ENCODE data around the gene ZNF439.
"Not testable (repeated sequence)": the region's sequence is repeated elsewhere in the genome, so short reads cannot be mapped to it uniquely, and the experiment has no call there.

ZNF439 gene

DNA sequence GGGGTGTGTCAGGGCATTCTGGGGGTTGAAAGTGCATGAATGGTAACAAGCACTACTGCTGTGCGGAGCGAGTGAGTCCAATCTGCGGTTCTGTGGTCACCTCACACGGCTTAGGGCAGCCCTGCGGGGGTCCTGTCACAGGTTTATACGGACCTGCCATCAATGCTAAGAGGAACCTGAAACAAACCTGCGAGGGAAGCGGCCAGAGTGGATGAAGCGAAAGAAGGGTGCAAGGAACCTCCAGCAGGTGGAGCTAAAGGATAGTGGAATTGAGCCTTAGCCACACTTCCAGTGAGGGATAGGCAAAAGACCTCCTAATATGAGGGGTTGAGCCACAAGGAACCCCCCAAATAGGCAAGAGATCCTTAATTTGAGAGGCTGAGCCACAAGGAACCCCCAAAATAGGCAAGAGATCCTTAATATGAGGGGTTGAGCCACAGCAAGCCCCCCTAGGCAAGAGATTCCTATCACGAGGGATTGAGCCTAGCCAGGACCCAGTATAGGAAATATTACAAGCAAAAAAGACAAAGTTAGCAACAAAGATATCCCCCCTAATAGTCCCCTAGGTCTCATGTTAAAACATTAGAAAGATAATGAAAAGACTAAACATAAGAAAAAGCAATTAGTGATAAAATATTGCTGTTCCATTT is 32.8 kb downstream of the ZNF439 start:
- TF ChIP-seq JUND (IDR thresholded peaks at IDR 0.05; ENCODE audit: low read depth) = no peak
- peak; percentile 52 to 79 for DNase-seq (ENCODE audit: low read depth in 1 of 2, low spot score in 1 of 2)
- in situ Hi-C loops (cut with HindIII; ENCODE audit: low pct_unique_long_range_greater_than_20kb, low sequenced_read_pairs) = no loop called here

DNA sequence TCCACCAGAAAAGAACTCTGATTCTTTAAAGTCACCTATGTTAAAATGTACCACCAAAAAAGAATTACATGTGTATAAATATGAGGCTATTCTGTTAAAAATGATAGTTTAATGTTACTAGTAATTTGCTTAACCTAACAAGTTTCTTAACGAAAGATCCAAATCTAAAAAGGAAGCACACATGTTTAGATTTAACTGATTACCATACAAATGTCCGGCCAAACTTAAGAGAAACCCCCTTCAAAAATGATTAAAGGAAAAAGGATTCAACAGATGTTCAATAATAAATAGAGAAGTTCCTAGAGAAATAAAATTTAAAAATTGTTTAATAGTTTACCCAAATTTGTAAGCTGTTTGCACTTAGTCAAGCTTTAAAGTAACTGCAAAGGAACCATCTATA is 34.1 kb downstream of the ZNF439 start:
- no peak for DNase-seq (ENCODE audit: low read depth in 1 of 2, low spot score in 1 of 2)
- TF ChIP-seq JUND (IDR thresholded peaks at IDR 0.05; ENCODE audit: low read depth) = no peak
- in situ Hi-C loops (cut with HindIII; ENCODE audit: low pct_unique_long_range_greater_than_20kb, low sequenced_read_pairs) = no loop called here

DNA sequence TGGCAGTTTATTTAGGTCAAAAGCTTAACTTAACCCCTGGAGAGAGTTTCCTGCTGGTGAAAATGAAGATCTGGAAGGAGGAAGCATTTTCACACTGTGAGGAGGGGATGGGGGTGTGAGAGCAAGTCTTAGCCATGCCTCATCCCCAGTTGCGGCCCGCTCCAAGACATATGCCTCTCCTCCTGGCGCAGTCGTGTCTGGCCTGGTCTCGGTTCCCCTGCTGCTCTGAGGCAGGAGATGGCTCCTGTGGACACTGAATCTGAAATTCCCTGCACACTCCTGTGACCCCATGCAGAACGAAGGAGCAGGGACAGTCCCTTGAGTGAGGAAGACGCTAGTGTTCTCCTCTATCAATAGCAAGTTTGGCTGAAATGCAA is 38.7 kb downstream of the ZNF439 start:
- TF ChIP-seq JUND (IDR thresholded peaks at IDR 0.05; ENCODE audit: low read depth) = no peak
- DNase-seq (ENCODE audit: low read depth in 1 of 2, low spot score in 1 of 2) = no peak
- in situ Hi-C loops (cut with HindIII; ENCODE audit: low pct_unique_long_range_greater_than_20kb, low sequenced_read_pairs) = no loop called here

DNA sequence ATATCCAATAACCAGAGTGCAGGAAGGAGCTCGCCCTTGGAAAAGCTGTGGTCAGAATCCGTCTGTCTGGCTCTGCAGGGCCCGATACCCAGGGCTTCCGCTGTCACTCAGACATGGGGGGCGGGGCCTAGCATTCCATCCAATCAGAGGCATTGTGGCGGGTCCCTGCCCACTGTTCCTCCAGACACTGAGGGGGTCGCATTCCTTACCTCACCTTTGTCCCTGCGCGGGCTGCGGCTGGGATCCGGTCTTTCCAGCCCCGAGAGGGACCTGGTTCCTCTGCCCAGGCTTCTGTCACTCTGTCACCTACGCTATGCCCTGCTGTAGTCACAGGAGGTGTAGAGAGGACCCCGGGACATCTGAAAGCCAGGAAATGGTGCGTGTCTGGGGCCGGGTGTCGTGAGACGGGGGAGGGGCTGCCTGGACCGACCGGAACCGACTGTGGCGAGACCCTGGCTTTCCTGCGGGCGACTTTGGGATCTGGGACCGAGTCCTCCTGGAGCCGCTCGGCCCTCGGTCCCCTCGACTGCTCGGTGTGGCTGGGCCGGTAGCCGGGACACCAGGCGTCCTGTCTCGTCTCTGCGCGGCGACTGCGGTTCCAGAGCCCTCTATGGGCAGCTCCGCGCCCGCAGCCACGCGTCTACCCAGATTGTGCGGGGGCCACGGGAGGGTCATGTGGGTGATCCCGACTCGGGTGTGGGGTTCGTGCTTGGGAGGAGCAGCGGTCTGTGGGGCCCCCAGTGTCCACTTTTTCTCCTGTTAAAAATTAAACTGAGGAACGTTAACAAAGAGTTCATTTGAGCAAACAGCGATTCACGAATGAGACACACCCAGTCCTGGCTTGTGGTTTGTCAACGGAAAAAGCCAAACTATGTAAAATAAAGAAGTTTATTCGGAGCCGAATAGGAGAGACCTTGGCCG is 39.3 kb downstream of the ZNF439 start, which contains the start of gene ZNF69:
Gene ZNF69, plus strand, starts transcription at position 172 of the 921 bp plus-strand sequence. Its CDS starts 142 bp downstream, at position 314.
- TF ChIP-seq JUND (IDR thresholded peaks at IDR 0.05; ENCODE audit: low read depth) = no peak
- in situ Hi-C loops (cut with HindIII; ENCODE audit: low pct_unique_long_range_greater_than_20kb, low sequenced_read_pairs) = no loop called here
- peak; percentile 66 to 94 for DNase-seq (ENCODE audit: low read depth in 1 of 2, low spot score in 1 of 2)

DNA sequence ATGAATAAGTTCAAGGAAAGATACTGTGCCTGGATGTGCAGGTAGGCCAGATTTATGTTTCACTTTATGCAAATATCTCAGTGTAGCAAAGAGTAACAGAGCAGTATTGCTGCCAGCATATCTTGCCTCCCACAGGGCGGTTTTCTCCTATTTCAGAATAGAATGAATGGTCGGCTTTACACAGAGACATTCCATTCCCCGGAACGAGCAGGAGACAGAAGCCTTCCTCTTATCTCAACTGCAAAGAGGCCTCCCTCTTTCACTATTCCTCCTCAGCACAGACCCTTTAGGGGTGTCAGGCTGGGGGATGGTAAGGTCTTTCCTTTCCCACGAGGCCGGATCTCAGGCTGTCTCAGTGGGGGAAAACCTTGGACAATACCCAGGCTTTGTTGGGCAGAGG is 41.4 kb downstream of the ZNF439 start:
- in situ Hi-C loops (cut with HindIII; ENCODE audit: low pct_unique_long_range_greater_than_20kb, low sequenced_read_pairs); DNase-seq (ENCODE audit: low read depth in 1 of 2, low spot score in 1 of 2): not testable (repeated sequence)

DNA sequence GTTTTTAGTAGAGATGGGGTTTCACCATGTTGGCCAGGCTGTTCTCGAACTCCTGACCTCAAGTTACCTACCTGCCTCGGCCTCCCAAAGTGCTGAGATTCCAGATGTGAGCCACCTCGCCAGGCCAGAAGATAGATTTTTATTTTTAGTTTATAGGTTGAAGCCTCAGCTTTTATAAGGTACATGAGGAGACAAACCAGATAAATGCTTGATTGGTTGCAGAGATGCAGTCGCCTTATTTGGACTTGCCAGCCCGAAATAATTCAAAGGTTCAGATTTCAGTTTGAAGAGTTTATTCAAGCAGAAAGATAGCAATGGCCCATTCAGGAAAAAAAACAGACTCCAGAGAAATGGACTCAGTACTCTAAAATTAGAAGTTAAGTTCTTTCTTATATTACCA is 42.1 kb downstream of the ZNF439 start:
- TF ChIP-seq JUND (IDR thresholded peaks at IDR 0.05; ENCODE audit: low read depth) = no peak
- DNase-seq (ENCODE audit: low read depth in 1 of 2, low spot score in 1 of 2) = no peak
- in situ Hi-C loops (cut with HindIII; ENCODE audit: low pct_unique_long_range_greater_than_20kb, low sequenced_read_pairs) = no loop called here

DNA sequence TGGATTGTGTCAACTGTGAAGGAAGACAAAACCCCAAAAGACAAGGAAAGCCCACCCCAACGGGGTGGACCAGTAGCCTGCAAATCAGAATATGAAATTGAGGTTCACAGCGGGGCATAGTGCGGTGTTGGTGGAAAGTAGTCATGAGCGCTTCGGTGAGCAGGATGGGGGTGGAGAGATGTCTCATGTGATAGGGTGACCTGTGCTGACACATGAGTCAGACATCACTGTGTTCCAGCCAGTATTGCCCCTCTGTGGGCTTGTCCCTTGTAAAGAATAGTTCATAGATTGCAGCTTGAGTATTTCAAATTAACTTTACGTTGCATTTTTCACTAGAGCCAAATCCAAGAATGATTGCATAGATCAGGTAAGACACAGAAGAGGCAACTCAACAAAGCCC is 46.3 kb downstream of the ZNF439 start:
- no peak for TF ChIP-seq JUND (IDR thresholded peaks at IDR 0.05; ENCODE audit: low read depth)
- in situ Hi-C loops (cut with HindIII; ENCODE audit: low pct_unique_long_range_greater_than_20kb, low sequenced_read_pairs) = no loop called here
- DNase-seq (ENCODE audit: low read depth in 1 of 2, low spot score in 1 of 2) = no peak

DNA sequence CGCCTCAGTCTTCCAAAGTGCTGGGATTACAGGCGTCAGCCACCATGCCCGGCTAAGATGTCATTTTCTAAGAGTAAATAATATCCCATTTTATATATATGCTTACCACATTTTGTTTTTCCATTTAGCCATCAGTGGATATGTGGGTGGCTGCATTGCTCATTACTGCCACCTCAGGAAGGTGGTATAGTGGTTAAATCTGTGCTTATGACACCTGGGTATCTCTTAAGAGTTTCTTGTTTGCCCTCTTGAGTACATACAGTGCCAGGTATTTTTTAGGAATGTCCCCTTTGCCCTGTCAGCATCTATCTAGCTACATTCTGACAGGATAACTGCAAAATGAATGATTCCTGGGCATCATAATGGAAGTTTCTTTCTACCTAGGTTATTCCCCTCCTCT is 53.7 kb downstream of the ZNF439 start:
- in situ Hi-C loops (cut with HindIII; ENCODE audit: low pct_unique_long_range_greater_than_20kb, low sequenced_read_pairs) = no loop called here
- TF ChIP-seq JUND (IDR thresholded peaks at IDR 0.05; ENCODE audit: low read depth) = no peak
- no peak for DNase-seq (ENCODE audit: low read depth in 1 of 2, low spot score in 1 of 2)

DNA sequence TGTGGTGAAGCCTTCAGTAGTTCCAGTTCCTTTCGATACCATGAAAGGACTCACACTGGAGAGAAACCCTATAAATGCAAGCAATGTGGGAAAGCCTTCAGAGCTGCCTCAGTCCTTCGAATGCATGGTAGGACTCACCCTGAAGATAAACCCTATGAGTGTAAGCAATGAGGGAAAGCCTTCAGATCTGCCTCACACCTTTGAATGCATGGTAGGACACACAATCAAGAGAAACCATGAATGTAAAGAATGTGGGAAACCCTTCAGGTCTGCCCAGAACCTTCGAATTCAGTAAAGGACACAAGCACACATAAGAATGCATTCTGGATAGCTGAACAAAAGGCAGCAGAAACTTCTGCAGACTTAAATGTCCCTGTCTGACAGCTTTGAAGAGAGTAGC is 57.4 kb downstream of the ZNF439 start:
- in situ Hi-C loops (cut with HindIII; ENCODE audit: low pct_unique_long_range_greater_than_20kb, low sequenced_read_pairs) = no loop called here
- no peak for DNase-seq (ENCODE audit: low read depth in 1 of 2, low spot score in 1 of 2)
- no peak for TF ChIP-seq JUND (IDR thresholded peaks at IDR 0.05; ENCODE audit: low read depth)

DNA sequence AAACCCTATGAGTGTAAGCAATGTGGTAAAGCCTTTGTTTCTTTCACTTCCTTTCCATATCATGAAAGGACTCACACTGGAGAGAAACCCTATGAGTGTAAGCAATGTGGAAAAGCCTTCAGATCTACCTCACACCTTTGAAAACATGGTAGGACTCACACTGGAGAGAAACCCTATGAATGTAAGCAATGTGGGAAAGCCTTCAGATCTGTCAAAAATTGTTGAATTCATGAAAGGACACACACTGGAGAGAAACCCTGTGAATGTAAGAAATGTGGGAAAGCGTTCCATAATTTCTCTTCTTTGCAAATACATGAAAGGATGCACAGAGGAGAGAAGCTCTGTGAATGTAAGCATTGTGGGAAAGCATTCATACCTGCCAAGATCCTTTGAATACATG is 63.4 kb downstream of the ZNF439 start:
- DNase-seq (ENCODE audit: low read depth in 1 of 2, low spot score in 1 of 2); in situ Hi-C loops (cut with HindIII; ENCODE audit: low pct_unique_long_range_greater_than_20kb, low sequenced_read_pairs): not testable (repeated sequence)

DNA sequence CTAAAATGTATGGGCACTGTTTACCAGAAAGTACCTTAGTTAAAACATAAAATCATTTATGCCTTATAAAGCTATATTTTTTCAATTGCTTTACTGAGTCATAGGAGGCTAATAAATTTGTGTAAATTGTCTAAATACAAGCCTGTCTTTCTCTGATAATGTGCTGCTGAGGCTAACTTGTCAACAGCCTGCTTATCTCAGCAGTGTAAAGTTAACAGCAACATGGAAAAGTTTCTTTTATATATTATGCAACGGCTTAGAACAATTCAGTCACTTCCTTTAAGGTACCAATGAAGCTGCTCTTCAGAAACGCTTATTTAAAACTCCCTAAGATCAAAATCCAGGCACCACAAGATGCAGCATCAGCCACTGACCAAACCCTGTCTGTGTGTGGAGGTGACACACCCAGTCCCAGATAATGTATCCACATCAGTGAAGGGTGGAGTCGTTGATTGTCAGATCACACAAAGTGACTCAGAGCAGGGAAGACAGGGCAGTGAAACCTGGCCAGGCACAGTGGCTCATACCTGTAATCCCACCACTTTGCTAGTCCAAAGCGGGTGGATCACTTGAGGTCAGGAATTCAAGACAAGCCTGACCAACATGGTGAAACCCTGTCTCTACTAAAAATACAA is 66.0 kb downstream of the ZNF439 start:
- in situ Hi-C loops (cut with HindIII; ENCODE audit: low pct_unique_long_range_greater_than_20kb, low sequenced_read_pairs); DNase-seq (ENCODE audit: low read depth in 1 of 2, low spot score in 1 of 2): not testable (repeated sequence)
